M059J (cell line): ENCODE measurements around the gene FILIP1. TPM values are rescaled to one million over a fixed set of nuclear protein-coding genes. Genes with fewer than 3 reads are reported as not detected.

Source experiments
- DNase-seq: peaks from one replicate; pipeline ENCODE4 v3.0.0-alpha.2; 2012; ENCODE audit warnings: low read depth
- total RNA-seq: library from RNA; depleted of rRNA; stranded (reverse); fragments of >200 nt; shearing (Covaris generic); gene quantifications from 2 replicates; pipeline ENCODE4 v1.2.3, GENCODE V29; 2014

The FILIP1 gene
- total RNA-seq, 1 experiment from 2014 or later, result 1.3 TPM

DNA sequence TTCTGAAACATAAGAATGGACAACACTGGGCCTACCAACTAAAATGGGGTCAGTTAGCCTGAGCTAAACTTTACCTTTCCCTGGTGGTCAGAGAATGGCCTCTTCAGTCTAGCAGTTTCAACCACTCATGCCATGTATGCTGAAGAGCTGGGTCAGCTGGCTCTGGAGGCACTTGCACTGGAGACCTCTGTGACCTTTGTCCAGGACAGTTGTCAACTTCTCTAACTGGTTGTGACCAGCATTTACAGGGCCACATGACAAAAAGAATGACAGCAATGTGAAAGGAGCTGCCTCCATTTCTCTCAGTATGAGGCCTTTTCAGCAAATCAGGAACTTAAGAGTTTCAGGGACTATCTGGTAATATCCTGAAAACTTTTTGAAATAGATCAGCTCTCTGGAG lies 149.1 kb downstream of the FILIP1 start:
- DNase-seq, result no peak

DNA sequence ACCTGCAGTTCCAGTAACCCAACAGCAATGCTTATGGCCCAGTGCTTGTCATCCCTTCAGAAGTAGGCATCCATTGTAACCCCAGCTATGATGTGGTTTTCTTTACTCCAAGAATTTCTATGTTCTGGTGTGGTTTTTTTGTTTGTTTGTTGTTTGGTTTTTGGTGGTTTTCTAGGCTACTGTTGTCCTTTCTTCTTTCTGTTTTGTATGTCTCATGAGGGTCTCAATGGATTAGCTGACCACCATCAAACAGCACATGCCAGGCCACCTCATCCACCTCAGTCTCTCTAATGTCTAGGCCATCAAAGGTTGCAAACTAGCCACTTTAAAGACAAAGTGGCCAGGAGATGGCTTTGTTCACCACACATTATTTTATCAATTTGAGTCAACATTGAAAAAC lies 149.6 kb downstream of the FILIP1 start:
- DNase-seq, result no peak

DNA sequence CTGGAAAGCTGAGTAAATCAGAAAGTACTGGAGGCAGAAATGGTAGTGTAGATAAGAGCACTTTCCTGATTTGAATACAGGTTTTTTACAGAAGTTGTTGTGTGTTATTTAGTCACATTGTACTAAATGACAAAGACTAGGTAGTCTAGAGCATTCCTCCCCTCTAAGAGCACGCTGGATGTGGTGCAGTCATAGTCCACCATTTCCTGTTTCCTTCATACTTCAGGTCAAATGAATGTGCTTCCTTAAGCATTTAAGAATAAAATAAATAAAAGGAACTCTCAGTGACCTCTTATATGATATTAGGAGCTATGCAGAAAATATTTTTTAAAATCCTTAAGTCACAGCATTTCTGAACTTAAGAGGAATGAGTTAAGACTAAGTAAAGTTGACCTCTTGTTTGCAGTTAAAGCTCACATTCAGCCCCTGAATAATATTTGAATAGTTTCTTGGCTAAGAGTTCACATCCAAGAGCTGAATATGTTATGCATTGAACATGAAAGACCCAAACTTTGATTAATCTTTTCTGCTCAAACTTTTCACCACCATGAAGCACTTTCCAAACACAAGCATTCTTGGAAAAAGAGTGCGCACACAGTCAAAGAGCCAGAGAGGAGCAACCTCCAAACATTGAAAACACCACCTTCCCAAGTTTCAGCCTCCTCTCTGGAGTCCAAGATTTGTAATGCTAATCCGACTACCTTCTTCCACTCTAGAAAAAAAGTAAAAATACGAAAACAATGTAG lies 155.6 kb downstream of the FILIP1 start:
- peak; percentile 28 for DNase-seq

DNA sequence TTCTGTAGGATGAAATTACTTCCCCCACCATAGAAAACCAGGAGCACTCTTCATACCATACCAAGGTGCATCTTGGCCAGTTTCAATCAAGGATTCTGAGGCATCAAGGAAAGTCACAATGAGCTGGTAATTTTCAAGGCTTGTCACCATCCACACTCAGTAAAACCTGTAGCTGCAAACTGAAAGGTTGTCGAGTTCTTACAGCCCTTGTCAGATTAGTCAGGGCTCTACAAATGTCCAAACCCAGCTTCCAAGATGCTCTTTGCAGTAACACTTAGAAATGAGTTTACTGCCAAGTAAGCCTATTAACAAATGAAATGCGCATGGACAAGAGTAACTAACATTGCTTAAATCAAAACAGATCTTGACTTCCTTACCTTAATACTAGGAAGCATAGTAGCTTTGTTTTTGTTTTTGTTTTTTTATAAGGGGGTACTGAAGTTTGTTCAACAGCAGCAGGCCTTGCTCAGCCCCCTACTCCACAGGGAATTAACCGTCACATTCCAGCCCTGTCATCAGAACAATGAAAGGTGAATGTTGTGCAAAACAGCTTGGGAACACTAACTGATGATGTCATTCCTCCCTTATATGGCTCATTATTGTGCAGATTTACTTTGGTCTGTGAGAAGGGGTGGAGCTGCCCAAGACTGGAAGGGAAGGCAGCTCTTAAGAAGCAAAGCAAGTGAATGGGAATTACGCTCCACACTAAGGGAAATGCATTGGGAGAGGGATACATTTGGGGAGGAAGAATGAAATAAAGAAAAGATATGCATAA lies 159.1 kb downstream of the FILIP1 start:
- peak; percentile 84 for DNase-seq

DNA sequence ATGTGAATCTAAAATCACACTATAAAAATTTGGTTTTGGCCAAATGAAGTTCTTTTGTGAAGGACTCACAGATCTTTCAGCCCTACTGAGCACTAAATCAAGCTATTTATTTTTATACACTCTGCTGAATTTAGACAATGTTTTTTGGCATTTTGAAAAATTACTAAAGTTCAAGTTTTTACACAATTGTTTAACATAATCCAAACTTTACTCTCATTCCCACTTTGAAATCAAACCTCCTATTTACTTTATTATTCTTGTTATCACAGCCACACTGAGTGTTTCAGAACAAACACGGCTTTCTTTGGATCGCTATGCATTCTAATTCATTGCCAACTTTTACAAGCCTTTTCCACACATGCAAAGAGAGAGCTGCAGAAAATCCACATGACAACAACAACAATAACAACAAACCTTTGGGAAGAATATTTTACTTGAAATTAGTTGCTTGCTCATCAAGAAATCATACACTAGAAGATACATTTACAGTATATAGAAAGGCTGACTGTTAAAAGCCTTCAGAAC lies 159.9 kb downstream of the FILIP1 start:
- DNase-seq, result peak; percentile 15

DNA sequence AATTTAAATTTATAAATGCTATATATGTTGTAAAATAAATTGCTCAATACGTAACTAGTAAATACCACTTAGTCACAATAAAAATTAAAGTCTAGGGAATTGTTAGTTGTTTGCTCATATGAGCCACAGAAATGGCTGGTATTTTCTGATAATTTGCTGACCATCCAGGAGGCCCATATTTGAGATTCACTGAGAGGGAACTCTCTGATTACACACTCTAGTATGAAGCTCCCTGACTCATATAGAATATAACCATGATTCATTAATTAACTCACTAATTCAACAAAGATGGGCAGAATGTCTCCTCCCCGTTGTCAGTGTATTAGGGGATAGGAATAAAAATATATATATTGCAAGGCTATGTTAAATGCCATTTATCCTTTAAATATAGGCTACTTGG lies 162.4 kb downstream of the FILIP1 start:
- DNase-seq, result peak; percentile 64

DNA sequence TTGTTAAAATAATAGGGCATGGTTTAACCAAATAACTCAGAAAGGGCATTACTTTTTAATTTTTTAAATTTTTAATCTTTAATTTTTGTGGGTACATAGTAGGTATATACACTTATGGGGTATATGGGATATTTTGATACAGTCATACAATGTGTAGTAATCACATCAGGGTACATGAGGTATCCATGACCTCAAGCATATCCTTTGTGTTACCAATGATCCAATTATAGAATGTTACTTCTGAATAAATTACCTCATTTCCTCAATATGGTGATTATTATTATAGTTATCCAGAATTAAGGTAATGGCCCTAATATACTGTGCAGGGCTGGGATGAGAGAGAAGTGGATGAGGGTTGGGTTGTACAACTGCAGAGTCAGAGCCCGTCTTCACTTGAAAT lies 163.9 kb downstream of the FILIP1 start:
- DNase-seq, result no peak

DNA sequence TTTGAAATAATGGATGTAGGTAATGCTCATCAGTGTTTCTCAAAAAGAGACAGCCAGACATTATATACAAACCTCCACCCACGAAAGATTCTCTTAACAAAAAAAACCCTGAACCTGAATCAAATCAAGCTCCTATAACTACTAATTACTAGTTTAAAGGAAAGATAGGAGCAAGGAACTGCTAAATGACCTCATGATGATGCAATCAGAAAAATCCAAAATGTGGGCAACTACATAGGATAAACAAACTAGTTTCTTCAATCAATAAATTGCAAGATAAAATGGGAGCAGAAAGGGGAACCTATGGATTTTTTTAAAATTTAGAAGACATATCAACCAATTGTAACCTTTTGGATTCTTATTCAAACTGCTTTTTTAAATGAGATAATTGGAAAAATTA lies 165.8 kb downstream of the FILIP1 start:
- DNase-seq, result no peak

DNA sequence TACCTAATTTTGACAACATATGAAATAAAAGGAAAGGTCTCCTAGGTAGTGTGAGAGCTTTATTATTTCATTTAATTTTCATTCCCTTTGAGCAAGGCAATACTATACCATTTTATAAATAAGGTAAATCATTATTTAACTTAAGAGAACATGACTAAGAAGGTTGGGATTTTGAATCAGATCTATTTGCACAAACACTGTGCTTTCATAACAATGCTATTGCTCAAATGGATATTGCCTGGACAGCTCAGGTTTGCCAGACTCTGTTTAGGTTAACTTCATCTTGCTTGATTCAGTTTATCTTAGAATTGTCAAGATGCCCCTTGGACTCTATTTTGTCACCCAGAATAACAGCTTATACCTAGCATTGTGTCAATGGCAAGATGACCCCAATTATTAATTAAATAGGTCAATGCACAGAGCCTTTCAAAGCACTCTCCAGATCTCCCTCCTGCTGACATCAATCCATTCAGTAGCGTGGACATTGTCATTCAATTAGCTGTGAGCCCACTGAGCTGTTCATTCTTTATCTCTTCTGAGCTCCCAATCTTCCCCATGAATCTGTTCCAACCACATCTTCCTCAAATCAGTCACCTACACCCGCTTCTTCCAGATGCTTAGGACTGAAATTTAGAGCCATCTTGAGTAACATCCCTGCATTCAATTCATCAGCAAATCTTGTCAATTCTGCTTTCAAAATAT lies 166.9 kb downstream of the FILIP1 start:
- peak; percentile 20 for DNase-seq

DNA sequence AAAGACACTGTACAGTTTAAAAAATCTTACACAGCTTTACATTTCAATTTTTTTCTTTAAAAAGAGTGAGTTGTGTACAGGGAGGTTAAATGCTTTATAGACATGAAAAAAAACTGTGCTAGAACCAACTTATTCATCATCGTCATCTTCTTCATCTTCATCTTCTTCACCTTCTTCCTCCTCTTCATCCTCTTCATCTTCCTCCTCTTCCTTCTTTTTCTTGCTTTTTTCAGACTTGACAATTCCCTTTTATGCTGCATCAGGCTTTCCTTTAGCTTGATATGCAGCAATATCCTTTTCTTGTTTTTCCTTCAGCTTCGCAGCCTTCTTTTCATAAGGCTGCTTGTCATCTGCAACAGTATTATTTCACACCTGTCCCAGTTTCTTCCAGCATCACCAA lies 174.7 kb downstream of the FILIP1 start:
- no peak for DNase-seq

DNA sequence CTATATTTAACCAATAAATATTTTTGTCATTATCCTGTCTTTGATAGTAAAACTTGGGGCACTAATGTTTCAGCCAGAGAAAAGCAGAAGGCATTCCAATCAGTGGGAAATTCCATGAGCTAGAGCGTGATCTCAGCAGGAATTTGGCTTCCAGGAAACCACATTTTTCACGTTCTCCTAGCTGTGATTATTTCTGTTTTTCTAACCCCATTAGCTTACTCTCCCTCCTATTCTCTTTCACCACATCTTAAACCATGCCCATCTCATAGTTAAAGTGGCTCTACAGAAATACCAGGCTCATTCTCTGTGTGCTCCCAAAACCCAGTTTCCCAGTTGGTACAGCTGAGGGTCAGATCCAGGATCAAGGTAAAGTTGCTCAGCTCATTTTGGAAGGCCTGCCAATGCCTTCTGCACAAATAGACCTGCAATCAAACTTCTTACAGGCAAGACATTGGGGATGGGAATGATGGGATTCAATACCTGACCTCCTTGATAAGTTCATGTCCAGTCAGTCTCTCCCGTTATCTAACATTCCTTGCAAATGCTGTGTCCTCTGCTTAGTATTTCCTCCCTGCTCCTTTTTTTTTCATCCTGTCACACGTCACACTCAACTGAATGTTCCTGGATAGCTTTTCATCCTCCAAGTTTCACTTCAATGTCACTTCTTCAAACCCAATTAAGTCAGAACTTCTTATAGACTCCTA lies 175.9 kb downstream of the FILIP1 start:
- peak; percentile 78 for DNase-seq

DNA sequence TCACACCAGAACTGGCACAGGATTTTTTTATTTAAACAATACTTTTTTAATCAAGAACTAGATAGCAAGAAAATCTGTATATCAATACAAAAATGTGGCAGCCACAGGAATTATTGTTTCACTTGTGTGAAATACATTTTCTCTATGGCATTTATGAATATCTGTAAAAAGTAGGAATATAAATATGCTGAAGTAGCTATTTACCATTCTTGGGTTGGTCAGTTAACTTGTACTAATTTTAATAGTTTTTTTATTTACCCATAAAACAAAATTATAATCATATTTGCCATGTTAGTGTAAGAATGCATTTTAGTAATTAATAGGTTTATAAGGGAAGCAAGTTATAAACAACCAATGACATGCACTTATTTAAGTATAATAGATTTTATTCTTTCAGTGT lies 177.6 kb downstream of the FILIP1 start:
- DNase-seq, result no peak

DNA sequence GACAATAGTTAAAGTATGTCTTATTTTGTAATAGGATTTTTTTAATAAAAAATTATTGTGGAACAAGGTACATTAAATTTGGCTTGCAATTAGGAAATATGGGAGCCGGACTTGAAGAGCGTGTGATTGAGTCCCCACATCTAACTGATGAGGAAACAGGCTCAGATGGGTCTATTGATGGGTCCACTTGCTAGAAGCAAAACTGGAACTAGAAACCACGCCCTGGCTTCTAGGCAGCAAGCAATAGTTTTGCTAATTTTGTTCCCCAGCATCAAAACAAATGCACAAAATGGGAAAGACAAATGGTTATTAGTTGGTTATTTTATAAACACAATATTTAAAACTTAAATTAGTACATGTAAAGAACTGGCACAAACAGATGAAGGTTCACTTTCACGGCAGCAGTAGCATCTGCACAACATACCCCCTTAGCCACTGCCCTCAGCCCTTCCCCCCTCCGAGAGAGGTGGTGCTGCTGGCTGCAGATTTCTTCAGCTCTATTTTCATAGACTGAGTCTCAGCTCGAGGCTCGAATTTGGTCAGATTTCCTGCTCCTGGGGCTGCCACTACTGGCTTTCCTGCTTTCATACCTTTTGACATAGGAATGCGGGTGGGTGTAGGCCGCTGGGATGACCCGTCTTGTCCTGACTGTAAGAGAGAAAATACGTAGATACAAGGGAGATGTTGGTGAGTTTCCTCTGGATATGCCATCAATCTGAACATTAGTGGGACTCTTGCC lies 185.2 kb downstream of the FILIP1 start:
- no peak for DNase-seq

DNA sequence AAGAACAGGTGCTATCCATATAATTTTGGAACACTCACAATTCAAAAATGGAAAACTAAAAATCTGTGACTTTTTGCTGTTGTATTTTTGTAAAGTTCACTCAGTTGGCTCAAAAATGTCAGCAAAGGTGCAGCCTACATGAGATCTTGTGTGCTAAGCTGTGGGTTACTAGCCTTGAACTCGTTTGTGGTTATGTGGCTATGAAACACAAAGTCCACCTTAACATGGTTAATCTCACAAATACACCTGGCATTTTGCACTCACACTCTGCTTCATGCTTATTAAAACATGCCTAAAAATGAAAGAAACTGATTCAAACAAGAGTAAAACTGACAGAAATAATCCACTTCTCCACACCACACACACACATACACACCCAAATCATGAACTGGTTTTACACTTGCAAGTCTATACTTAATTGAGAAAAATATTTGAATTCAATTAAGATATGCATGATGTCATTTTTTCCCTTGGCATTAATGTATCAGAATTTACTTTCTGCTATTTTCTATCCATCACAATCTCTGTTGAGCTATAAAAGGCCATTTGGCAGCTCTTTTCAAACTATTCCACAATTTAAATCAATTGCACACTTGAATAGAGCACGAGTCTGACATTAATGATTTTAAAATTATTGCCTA lies 186.1 kb downstream of the FILIP1 start:
- DNase-seq, result no peak

DNA sequence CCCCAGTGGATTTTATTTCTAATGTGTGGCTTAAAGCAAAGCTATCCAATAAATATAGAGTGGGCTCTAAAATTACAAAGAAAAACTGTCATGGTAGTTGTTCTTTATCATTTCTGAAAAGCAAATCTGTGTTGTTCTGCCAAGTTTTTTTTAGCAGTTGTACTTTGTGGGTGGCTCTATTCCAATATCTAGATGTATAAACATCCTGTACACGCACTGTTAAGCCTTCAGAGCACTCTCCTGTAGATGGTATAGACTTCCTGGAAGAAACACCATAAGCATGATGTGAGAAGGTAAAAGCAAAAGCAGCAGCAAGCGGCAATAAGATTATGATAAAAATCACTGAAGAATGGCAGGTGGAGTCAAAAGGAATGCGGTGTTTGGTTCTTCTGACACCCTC lies 187.5 kb downstream of the FILIP1 start:
- DNase-seq, result no peak

DNA sequence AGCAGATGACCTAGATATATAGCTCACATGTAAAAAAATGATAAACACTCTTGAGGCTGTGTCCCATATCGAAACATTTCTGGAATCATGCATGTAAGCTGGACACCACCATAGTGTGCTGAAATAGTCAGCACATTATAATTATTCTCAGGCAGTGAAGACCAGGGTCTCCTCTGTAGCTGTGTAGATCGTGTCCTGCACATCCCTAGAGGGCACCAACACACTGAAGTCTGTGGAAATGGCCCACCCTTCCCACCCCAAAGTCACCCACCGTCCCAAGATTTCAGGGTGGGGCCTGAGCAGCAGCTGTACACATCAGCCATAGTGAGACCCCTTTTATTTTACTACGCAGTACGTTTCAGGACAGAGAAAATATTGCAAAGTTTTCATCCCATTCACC lies 188.0 kb downstream of the FILIP1 start:
- DNase-seq, result no peak

DNA sequence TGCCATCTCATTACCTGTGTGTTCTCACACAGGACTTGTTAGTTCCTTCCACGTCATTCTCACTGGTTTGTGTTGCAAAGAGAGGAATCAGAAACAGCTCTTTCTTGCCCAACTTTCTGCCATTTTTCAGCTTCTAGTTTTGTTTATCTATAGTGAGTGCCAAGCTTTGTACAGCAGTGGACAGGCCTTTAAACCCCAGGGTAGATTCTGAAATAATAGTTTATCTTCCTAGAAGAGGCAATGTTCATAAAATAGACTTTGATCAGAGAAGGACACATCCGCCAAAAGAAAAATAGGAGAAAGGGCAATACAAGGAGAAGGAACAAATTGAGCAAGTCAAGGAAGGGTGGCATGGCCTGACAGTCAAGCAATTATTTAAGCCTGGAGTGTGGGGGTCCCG lies 191.3 kb downstream of the FILIP1 start:
- DNase-seq, result no peak

DNA sequence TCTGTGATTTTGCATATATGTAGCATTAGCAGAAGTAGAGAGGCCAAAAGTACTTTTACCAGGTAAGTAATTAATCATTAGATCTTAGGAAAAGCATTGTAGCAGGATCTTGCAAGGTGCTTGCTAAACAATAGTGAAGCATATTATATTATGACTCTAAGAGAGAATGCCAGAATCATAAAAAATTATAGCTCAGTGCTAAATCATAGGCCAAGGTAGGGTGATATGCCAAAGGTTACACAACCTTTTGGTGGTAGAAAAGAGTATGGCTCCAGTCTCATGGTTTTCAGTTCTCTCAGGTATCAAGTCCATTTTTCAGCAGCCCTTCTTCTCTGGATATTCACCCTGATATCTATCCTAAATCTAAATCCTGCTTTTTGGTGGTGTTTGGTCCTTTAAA lies 192.1 kb downstream of the FILIP1 start:
- no peak for DNase-seq

DNA sequence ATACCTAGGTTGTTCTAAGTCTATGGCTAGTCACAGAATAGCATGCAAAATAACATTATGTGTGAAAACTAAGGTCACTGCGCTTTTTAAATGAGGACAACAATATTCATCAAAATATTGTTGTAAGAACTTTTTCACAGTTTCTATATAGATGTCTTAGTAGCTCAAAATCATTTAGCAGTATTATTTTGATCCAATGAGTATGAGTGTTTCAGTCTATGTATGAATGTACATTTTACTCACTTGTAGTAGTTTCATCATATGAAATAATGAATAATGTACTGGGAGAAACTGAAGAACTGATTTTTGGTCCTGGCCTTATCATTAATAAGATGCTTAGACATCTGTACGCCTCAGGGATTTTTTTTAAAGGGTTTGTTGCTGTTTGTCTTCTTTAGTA lies 192.5 kb downstream of the FILIP1 start:
- DNase-seq, result no peak

DNA sequence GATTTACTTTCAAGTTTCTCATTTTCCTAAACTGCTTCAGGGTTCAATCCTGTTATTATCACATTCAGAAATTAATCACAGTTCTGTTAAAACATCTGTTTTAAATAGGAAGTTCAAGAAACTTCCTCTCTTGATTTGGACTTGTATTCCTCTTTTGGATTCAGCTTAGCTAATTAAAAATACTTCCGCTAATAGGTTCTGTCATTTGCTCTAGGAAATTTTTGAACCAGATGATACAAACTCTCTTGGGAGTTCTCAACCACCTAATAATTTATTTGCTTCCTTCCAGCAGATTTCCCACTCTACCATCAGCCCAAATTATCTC lies 193.1 kb downstream of the FILIP1 start:
- no peak for DNase-seq
